ENCODE data around the gene HEATR5A.

DNA sequence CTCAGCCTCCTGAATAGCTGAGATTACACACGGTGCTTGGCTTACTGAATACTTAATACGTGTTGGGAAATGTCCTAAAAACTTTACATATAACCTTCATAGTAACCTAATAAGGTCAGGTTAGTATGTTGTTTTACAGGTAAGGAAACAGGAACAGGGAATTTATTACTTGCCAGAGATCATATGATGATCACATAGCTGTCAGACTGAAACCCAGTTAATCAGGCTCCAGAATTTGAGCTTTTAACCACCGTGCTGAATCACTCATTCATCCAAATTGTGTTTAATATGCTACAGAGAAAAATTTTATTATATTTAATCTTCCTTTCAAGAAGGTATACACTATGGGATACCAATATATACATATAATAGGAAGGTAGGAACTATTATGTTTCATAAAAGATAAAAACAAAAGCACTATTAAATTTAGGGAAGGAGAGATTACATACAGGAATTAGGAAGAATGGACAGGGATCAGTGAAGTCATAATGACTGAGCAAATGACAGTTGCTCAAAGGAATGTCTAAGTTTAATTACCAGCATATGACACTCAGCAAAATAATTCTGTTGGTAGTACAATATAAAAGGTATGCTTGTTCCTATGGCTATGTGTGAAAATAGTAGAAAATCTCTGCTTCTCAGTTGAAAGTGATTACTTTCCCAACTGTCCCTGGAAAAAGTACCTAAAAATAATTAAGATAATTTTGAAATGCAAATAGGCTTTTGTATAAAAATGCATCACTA, 59.3 kb downstream of the HEATR5A start:
- no peak for TF ChIP-seq FOXM1 (IDR thresholded peaks at IDR 0.05; ENCODE audit: low read depth, low read length)
- TF ChIP-seq EZH2 (IDR thresholded peaks at IDR 0.05; ENCODE audit: borderline replicate concordance, control insufficient read depth, low read depth, low read length) = no peak
- no peak for TF ChIP-seq ETV6 (conservative IDR thresholded peaks at IDR 0.05 in 1 of 2, IDR thresholded peaks at IDR 0.05 in 1 of 2; ENCODE audit: borderline replicate concordance in 1 of 2, low read depth in 1 of 2)
- TF ChIP-seq LARP7 (IDR thresholded peaks at IDR 0.05) = no peak
- no peak for TF ChIP-seq ASH2L (IDR thresholded peaks at IDR 0.05; ENCODE audit: borderline replicate concordance, low read depth)
- TF ChIP-seq HDGF (IDR thresholded peaks at IDR 0.05) = no peak
- no peak for TF ChIP-seq SP1 (IDR thresholded peaks at IDR 0.05; ENCODE audit: low read depth, low read length)
